ENCODE measurements around the gene DNAH2. TPM values are rescaled to one million over a fixed set of nuclear protein-coding genes. Genes with fewer than 3 reads are reported as not detected.
A peak's percentile ranks its signal among the peaks of the same experiment; 100 is the strongest.

The DNAH2 gene
- total RNA-seq, 1 donor from 2014 or later, result 0.04 TPM

DNA sequence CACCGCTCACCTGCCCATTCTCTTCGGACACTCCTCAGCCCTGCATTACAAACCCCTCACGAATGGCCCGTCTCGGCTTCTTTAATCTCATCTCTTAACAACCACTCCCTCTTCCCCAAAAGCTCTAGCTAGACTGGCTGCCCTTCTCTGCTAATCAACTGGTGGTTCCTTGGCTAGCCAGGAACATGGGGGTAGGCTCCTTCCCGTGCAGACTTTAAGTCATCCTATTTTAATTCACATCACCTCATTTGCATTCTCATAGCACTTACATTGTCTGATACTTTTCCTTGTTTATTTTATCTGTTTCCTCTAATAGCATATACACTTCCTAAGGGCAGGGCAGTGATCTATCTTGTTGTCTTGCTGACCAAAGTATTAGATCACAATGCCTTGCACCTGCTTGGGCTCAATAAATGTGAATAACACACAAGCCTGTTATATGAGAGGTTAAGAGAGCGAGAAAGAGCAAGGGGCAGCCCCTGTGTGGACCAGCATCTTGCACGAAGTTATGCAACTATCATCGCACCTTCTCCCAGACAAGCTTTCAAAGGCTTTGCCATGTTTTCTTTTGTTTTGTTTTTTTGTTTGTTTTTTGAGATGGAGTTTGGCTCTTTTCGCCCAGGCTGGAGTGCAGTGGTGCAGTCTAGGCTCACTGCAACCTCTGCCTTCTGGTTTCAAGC lies 40.0 kb upstream of the DNAH2 start:
- DNase-seq (ENCODE audit: low read depth), result no peak
- H3K4me3 ChIP-seq (ENCODE audit: low read depth, low read length), result no peak overlapping the region
- no peak for TF ChIP-seq CTCF (IDR thresholded peaks at IDR 0.05; ENCODE audit: insufficient read depth, low read length, poor library complexity, severe bottlenecking)
- H3K27me3 ChIP-seq (ENCODE audit: control insufficient read depth, insufficient read depth, low read length), result no peaks in the 10 kb centered on the region
- peaks cover 4% of the 10 kb centered on the region for H3K36me3 ChIP-seq (ENCODE audit: control insufficient read depth, insufficient read depth, low read length)

DNA sequence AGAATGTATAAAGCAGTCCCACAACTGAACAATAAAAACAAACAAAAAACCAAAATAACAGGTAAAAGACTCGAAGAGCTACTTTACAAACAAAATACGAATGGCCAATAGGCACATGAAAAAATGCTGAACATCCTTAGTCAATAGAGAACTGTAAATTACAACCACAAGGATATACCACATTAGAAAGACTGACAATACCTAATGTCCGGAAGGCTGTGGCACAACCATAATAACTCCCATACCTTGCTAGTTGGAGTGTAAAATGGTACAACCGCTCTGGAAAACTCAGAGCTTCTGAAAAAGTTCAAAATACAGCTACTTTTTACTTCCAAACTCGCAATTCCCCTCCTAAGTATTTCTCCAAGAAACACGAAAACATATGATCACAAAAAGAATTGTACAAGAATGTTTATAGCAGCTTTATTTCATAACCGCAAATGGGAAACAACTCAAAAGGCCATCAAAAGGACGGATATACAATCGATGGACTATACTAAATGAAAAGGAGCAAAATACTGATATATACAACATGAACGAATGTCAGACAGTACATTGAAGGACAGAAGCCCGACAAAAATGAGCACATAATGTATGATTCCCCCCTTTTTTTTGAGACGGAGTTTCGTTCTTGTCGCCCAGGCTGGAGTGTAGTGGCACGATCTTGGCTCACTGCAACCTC lies 32.6 kb upstream of the DNAH2 start:
- no peaks in the 10 kb centered on the region for H3K27me3 ChIP-seq (ENCODE audit: control insufficient read depth, insufficient read depth, low read length)
- no peak for TF ChIP-seq CTCF (IDR thresholded peaks at IDR 0.05; ENCODE audit: insufficient read depth, low read length, poor library complexity, severe bottlenecking)
- no peak for DNase-seq (ENCODE audit: low read depth)
- H3K36me3 ChIP-seq (ENCODE audit: control insufficient read depth, insufficient read depth, low read length), result no peaks in the 10 kb centered on the region
- H3K4me3 ChIP-seq (ENCODE audit: low read depth, low read length), result peak overlapping the region; percentile 91

- DNase-seq (ENCODE audit: low read depth), result peak; percentile 70
- no peak for TF ChIP-seq CTCF (IDR thresholded peaks at IDR 0.05; ENCODE audit: insufficient read depth, low read length, poor library complexity, severe bottlenecking)
- Histone ChIP-seq H3K36me3 (ENCODE audit: control insufficient read depth, insufficient read depth, low read length) (no peaks in the 10 kb centered on the region), H3K4me3 (ENCODE audit: low read depth, low read length) (peak overlapping the region; percentile 91), H3K27me3 (ENCODE audit: control insufficient read depth, insufficient read depth, low read length) (no peaks in the 10 kb centered on the region)
These were observed 31.9 kb upstream of the DNAH2 start for GRCh38 chr17:7685533-7686221.

DNA sequence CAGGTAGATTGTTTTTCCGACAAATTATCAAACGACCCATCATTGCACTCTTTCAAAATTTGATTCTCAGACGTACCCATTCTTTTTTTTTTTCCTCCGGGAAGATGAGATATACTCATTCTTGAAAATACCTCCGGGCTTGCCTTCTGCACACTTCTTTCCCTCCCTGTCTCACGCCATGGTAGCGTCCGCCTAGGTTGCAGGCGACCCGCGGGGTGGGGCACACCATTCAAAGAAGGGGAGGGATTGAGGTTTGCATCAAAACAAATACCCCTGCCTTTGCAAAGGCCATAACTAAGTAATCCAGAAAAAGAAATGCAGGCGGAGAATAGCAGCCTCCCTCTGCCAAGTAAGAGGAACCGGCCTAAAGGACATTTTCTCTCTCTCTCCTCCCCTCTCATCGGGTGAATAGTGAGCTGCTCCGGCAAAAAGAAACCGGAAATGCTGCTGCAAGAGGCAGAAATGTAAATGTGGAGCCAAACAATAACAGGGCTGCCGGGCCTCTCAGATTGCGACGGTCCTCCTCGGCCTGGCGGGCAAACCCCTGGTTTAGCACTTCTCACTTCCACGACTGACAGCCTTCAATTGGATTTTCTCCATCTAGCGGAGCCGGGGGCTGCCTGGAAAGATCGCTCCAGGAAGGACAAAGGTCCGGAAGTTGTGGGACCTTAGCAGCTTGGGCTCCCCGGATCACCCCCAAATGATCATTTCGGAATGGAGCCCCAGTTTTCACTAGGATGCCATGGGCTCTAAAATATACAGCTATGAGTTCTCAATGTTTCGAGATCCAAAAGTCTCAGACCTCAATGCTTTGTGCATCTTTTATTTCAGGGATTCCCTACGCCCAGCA lies 31.1 kb upstream of the DNAH2 start:
- Histone ChIP-seq H3K4me3 (ENCODE audit: low read depth, low read length) (peak overlapping the region; percentile 91), H3K36me3 (ENCODE audit: control insufficient read depth, insufficient read depth, low read length) (no peaks in the 10 kb centered on the region), H3K27me3 (ENCODE audit: control insufficient read depth, insufficient read depth, low read length) (no peaks in the 10 kb centered on the region)
- no peak for TF ChIP-seq CTCF (IDR thresholded peaks at IDR 0.05; ENCODE audit: insufficient read depth, low read length, poor library complexity, severe bottlenecking)
- no peak for DNase-seq (ENCODE audit: low read depth)

DNA sequence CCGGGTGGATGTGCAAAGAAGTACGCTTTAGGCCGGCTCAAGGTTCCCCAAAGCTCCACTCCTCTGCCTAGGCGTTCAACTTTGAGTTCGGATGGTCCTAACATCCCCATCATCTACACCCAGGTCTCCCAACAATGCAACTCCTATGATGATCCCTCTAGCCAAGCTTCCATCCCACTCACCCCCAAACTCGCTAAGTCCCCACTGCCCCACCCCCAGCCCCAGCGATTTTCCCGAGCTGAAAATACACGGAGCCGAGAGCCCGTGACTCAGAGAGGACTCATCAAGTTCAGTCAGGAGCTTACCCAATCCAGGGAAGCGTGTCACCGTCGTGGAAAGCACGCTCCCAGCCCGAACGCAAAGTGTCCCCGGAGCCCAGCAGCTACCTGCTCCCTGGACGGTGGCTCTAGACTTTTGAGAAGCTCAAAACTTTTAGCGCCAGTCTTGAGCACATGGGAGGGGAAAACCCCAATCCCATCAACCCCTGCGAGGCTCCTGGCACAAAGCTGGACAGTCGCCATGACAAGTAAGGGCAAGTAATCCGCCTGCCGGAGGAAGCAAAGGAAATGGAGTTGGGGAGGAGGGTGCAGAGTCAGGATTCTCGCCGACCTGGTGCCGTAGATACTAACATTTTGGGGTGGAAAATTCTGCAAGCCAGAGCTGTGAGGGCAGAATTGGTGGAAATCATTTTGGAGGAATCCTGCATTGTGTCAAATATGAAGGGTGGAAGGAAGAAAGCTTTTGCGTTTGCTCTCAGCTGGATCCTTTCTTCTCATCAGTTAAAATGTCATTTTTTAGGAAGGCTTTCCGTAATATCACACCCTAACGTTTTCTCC lies 30.3 kb upstream of the DNAH2 start, which contains the start of gene TP53:
TSS of gene TP53 (minus strand) at position 419 of the 836 bp plus-strand sequence. CDS start 10,896 bp downstream, outside the sequence.
- TF ChIP-seq CTCF (IDR thresholded peaks at IDR 0.05; ENCODE audit: insufficient read depth, low read length, poor library complexity, severe bottlenecking), result no peak
- no peaks in the 10 kb centered on the region for H3K36me3 ChIP-seq (ENCODE audit: control insufficient read depth, insufficient read depth, low read length)
- no peaks in the 10 kb centered on the region for H3K27me3 ChIP-seq (ENCODE audit: control insufficient read depth, insufficient read depth, low read length)
- peak within 1 kb of the TSS; percentile 91 for H3K4me3 ChIP-seq (ENCODE audit: low read depth, low read length)
- DNase-seq (ENCODE audit: low read depth), result peak; percentile 61
